Measurements from ENCODE around the gene PSD4. TPM values are rescaled to one million over a fixed set of nuclear protein-coding genes. Genes with fewer than 3 reads are reported as not detected.
"Not testable (repeated sequence)": the region's sequence is repeated elsewhere in the genome, so short reads cannot be mapped to it uniquely, and the experiment has no call there.

PSD4 gene
- total RNA-seq, 2 experiments from 2014 or later = 394 to 404 TPM

DNA sequence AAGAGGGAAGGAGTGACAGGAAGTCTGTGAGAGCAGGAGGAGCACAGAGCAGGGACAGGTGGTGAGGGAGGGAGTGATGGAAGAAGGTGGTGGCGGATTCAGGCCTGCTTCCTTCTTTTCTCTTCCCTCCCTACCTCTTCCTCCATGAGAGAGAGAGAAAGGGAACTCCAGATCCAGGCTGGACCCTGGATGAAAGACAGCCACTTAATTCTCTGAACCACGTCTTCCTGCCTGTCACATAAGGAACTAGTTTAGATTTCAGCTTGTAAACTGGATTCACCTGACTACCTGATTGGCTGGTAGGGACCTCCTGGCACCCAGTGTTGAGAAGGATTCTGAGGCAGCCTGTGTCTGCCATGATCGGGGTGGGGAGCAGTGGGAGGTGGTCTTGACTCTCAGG is 56.0 kb downstream of the PSD4 start:
- no peak overlapping the region for H3K4me3 Mint-ChIP-seq
- H3K4me1 Mint-ChIP-seq (ENCODE audit: low read depth) = peaks cover 43% of the 10 kb centered on the region
- CTCF ChIA-PET = interaction anchor here (0.6 to 3.2 kb wide), 6 partner anchors 10 to 150 kb away, joined by 3 to 20 read pairs (median 5); no protein-coding TSS in a partner anchor

DNA sequence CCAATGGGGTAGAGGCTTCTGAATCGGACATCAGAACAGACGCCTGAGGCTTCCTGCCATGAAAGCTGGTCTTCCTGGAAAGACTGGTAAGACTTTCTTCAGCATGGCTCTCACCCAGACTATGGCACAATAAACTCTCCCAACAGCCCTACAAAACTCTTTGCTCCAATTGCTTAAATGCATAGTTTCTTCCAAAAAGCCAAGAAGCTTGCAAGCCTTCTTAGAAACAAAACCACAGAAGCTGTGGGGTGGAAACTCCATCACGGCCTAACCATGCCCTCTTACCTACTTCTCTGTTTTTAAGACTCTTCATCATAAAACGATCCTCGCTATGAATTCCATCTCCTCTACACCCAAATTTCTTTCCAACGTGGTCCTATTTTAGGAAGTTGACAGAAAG is 56.8 kb downstream of the PSD4 start:
- Mint-ChIP-seq H3K36me3 (ENCODE audit: low read depth) (no peaks in the 10 kb centered on the region), H3K27ac (peak overlapping the region; percentile 28), H3K4me3 (no peak overlapping the region), H3K4me1 (ENCODE audit: low read depth) (peaks cover 45% of the 10 kb centered on the region), H3K27me3 (ENCODE audit: low read depth) (peaks cover 2% of the 10 kb centered on the region), H3K9me3 (ENCODE audit: insufficient read depth) (no peaks in the 10 kb centered on the region)
- CTCF ChIA-PET = interaction anchor here (0.6 to 3.2 kb wide), 10 partner anchors 10 to 160 kb away, joined by 3 to 20 read pairs (median 4); partner anchors contain the start of gene PSD4
- peak; percentile 18 for ATAC-seq
- POLR2A ChIA-PET = interaction anchor here (0.8 to 1.6 kb wide), 2 partner anchors 15 to 24 kb away, joined by 3 to 5 read pairs; no protein-coding TSS in a partner anchor
- DNase-seq = peak; percentile 36

More for the DNA sequence above, 56.0 kb downstream of the PSD4 start:
- H3K27ac Mint-ChIP-seq = no peak overlapping the region
- H3K36me3 Mint-ChIP-seq (ENCODE audit: low read depth) = no peaks in the 10 kb centered on the region
- POLR2A ChIA-PET = interaction anchor here (1.6 kb wide), 1 partner anchor 24 kb away, joined by 5 read pairs; no protein-coding TSS in a partner anchor
- no peaks in the 10 kb centered on the region for H3K9me3 Mint-ChIP-seq (ENCODE audit: insufficient read depth)
- DNase-seq (no peak), ATAC-seq (no peak)
- H3K27me3 Mint-ChIP-seq (ENCODE audit: low read depth) = peaks cover 2% of the 10 kb centered on the region

DNA sequence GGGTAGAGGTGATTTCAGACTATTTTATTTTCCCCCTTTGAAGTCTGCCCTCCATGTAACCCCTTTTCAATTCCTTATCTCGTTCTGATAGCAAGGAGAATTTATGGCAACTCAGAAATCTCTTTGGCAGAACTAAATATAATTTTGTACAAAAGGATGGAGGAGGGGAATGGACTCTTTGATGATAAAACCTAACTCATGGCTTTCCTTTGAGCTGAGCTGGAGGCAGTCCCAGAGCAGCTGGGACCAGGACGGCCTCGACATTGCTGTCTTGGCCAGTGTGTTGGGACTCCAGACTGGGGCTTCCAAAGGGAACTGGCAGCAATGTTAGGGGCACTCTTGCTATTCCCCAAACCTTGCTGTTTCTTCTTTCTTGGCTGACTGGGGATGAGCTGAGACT is 57.3 kb downstream of the PSD4 start:
- no peaks in the 10 kb centered on the region for H3K36me3 Mint-ChIP-seq (ENCODE audit: low read depth)
- ChIA-PET CTCF (interaction anchor here (0.7 to 3.2 kb wide), 8 partner anchors 9 to 159 kb away, joined by 3 to 20 read pairs (median 4); partner anchors contain the start of gene PSD4), POLR2A (interaction anchor here (1.6 kb wide), 1 partner anchor 25 kb away, joined by 5 read pairs; no protein-coding TSS in a partner anchor)
- H3K4me3 Mint-ChIP-seq = no peak overlapping the region
- ATAC-seq = no peak
- H3K27ac Mint-ChIP-seq = no peak overlapping the region
- peaks cover 45% of the 10 kb centered on the region for H3K4me1 Mint-ChIP-seq (ENCODE audit: low read depth)
- peaks cover 2% of the 10 kb centered on the region for H3K27me3 Mint-ChIP-seq (ENCODE audit: low read depth)
- DNase-seq = no peak
- H3K9me3 Mint-ChIP-seq (ENCODE audit: insufficient read depth) = no peaks in the 10 kb centered on the region

DNA sequence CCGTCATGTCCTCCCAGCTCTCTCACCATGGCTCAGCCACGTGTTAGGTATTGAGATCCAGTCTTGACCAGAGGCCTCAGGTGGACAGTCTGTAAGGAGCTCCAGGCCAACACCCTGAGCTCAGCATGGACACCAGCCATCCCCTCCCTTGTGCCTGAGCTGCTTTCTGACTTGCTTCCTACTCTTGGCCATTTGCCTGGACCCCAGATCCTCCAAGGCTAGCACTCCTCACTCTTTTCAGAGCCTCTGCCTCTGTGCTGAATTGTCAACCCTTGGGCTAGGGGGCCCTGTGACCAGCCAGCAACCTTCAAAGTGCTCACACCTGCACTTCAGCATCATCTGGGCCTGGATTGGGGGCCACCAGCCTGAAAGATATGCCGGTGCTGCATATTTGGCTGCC is 58.4 kb downstream of the PSD4 start:
- H3K27ac Mint-ChIP-seq = no peak overlapping the region

DNA sequence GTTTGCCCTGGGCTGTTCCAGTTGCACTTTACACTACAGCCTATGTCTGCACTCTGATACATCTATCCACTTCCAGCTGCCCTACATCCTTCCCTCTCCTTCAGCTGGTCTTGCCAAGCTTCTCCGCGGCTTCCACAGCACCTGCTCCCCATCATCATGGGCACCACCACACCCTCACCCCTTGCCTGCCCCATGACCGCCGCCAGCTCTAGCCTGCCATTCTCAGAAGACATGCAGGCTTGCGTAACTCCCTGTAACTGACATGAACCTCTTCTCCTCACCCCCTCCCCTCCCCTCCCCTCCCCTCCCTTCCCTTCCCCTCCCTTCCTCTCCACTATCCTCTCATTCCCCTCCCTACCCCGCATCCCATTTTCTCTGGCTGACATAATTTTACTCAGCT is 59.0 kb downstream of the PSD4 start:
- POLR2A ChIA-PET = interaction anchor here (0.8 kb wide), 1 partner anchor 38 kb away, joined by 3 read pairs; no protein-coding TSS in a partner anchor
- Mint-ChIP-seq H3K36me3 (ENCODE audit: low read depth) (no peaks in the 10 kb centered on the region), H3K9me3 (ENCODE audit: insufficient read depth) (no peaks in the 10 kb centered on the region), H3K4me3 (no peak overlapping the region), H3K27me3 (ENCODE audit: low read depth) (peaks cover 2% of the 10 kb centered on the region), H3K27ac (no peak overlapping the region), H3K4me1 (ENCODE audit: low read depth) (peaks cover 45% of the 10 kb centered on the region)
- DNase-seq (no peak), ATAC-seq (no peak)
- CTCF ChIA-PET = no interaction called here

More for the DNA sequence above, 58.4 kb downstream of the PSD4 start:
- ATAC-seq (no peak), DNase-seq (no peak)
- no peaks in the 10 kb centered on the region for H3K36me3 Mint-ChIP-seq (ENCODE audit: low read depth)
- no peak overlapping the region for H3K4me3 Mint-ChIP-seq
- H3K9me3 Mint-ChIP-seq (ENCODE audit: insufficient read depth) = no peaks in the 10 kb centered on the region
- ChIA-PET CTCF (interaction anchor here (1.6 kb wide), 1 partner anchor 158 kb away, joined by 6 read pairs; no protein-coding TSS in a partner anchor), POLR2A (no interaction called here)
- H3K4me1 Mint-ChIP-seq (ENCODE audit: low read depth) = peaks cover 51% of the 10 kb centered on the region
- H3K27me3 Mint-ChIP-seq (ENCODE audit: low read depth) = peaks cover 2% of the 10 kb centered on the region

DNA sequence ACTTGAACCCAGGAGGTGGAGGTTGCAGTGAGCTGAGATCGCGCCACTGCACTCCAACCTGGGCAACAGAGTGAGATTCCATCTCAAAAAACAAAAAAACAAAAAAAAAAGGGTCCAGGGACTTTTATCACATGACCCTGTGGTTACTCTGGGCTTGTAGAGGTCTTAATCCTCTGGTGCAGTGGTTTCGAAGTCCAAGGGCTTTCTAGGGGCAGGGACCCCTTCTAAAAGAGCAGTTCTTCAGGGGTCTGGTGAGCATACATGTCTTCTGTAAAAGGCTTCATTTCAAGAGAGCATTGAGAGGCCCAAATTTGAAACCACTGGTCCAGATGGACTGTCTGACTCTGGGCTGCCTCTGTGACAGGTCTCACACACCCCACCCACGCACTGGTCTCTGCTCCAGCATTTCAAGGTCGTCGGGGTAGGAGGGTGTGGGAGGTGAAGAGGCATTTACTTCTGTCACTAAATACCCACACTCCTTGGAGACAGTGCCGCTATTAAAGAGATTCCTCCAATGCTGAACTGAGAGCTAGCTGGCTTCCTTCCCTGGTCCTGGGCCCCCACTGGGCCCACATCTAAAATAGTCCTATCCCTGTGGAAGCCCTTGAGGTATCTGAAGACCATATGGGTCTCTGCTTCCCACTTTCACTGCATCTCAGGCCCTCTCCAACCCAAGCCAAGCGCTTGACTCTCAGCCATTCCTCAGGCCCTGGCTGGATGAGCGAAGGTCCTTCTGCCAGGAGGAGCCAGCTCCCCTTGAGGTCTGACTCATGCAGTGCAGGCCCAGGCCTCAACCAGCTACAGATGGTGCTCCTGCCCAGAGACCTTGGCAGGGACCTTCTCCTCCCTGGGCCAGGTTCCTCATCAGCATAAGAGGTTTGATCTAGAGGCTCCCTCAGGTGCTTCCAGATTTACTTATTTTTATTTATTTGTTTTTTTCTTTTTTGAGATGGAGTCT is 60.1 kb downstream of the PSD4 start:
- peaks cover 2% of the 10 kb centered on the region for H3K27me3 Mint-ChIP-seq (ENCODE audit: low read depth)
- H3K27ac Mint-ChIP-seq = no peak overlapping the region
- DNase-seq (no peak), ATAC-seq (no peak)
- no peak overlapping the region for H3K4me3 Mint-ChIP-seq
- no peaks in the 10 kb centered on the region for H3K36me3 Mint-ChIP-seq (ENCODE audit: low read depth)
- H3K4me1 Mint-ChIP-seq (ENCODE audit: low read depth) = peaks cover 33% of the 10 kb centered on the region
- no peaks in the 10 kb centered on the region for H3K9me3 Mint-ChIP-seq (ENCODE audit: insufficient read depth)
- ChIA-PET POLR2A (interaction anchor here (0.7 kb wide), 1 partner anchor 9 kb away, joined by 4 read pairs; no protein-coding TSS in a partner anchor), CTCF (interaction anchor here (0.7 to 2.2 kb wide), 3 partner anchors 11 to 29 kb away, joined by 3 to 11 read pairs (median 4); no protein-coding TSS in a partner anchor)

DNA sequence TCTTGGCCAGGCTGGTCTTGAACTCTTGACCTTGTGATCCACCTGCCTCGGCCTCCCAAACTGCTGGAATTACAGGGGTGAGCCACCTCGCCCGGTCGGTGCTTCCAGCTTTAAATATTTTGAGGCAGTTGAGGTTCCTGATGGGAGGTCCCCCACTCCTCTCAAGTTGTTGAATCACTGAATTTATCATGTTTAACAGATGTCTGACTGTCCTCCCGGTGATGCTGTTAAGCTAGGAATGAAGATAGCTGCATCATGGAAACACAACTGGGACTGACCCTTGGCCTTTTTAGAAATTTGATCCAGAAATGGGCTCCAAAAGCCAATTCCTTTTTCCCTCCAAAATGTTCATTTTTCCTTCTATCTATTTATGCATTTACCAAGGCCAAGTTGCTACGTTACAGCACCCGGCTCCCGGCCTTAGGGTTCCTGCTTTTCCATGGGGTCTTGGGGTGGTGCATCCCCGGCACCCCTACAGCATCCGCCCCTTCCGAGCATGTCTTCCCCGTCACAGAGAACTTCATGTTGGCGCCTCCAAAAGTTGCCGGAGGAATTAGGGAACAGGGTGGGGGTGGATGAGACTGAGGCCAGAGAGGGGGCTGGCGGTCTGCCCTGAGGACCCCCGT is 61.1 kb downstream of the PSD4 start:
- peak overlapping the region; percentile 76 for H3K4me3 Mint-ChIP-seq
- POLR2A ChIA-PET = no interaction called here
- peaks cover 27% of the 10 kb centered on the region for H3K4me1 Mint-ChIP-seq (ENCODE audit: low read depth)
- ATAC-seq (no peak), DNase-seq (no peak)
- peak overlapping the region; percentile 64 for H3K27ac Mint-ChIP-seq
- no peaks in the 10 kb centered on the region for H3K36me3 Mint-ChIP-seq (ENCODE audit: low read depth)
- H3K9me3 Mint-ChIP-seq (ENCODE audit: insufficient read depth) = no peaks in the 10 kb centered on the region
- H3K27me3 Mint-ChIP-seq (ENCODE audit: low read depth) = peaks cover 2% of the 10 kb centered on the region
- CTCF ChIA-PET = interaction anchor here (0.7 to 2.2 kb wide), 5 partner anchors 12 to 156 kb away, joined by 3 to 11 read pairs (median 4); no protein-coding TSS in a partner anchor

DNA sequence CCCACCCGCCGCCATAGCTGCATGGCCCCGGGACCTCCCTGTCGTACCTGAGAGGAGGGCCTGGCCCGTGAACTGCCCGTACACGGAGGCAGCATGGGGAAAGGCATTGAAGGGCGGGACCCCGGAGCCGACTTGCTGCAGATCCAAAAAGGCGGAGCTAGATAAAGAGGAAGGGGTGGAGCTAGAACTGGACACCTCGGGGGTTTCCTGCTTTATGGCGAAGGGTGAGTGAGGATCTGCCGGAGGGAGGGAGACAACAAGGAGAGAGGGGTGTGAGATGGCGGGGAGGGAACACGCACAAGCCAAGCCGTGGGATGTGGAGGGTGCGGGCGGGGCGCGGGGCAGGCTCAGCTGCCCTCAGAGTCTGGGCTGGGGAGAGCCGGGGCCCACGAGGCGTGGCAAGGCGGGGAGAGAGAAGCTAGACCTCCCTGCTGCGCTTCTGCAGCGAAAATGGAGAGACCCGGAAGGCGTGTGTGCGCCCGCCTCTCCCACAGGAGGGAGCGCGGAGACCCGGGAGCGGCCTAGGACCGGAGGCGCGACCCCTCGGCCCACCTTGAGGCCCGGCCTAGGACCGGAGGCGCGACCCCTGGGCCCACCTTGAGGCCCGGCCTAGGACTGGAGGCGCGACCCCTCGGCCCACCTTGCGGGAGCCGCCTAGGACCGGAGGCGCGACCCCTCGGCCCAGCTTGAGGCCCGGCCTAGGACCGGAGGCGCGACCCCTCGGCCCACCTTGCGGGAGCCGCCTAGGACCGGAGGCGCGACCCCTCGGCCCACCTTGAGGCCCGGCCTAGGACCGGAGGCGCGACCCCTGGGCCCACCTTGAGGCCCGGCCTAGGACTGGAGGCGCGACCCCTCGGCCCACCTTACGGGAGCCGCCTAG is 61.8 kb downstream of the PSD4 start:
- peak overlapping the region; percentile 87 for H3K27ac Mint-ChIP-seq
- H3K4me3 Mint-ChIP-seq = peak overlapping the region; percentile 76
- H3K27me3 Mint-ChIP-seq (ENCODE audit: low read depth); H3K9me3 Mint-ChIP-seq (ENCODE audit: insufficient read depth); H3K36me3 Mint-ChIP-seq (ENCODE audit: low read depth); POLR2A ChIA-PET: not testable (repeated sequence)
- peaks cover 25% of the 10 kb centered on the region for H3K4me1 Mint-ChIP-seq (ENCODE audit: low read depth)
- ATAC-seq (peak; percentile 88), DNase-seq (peak; percentile 65)
- CTCF ChIA-PET = interaction anchor here (0.6 to 2.2 kb wide), 4 partner anchors 14 to 155 kb away, joined by 3 to 11 read pairs (median 4); no protein-coding TSS in a partner anchor

DNA sequence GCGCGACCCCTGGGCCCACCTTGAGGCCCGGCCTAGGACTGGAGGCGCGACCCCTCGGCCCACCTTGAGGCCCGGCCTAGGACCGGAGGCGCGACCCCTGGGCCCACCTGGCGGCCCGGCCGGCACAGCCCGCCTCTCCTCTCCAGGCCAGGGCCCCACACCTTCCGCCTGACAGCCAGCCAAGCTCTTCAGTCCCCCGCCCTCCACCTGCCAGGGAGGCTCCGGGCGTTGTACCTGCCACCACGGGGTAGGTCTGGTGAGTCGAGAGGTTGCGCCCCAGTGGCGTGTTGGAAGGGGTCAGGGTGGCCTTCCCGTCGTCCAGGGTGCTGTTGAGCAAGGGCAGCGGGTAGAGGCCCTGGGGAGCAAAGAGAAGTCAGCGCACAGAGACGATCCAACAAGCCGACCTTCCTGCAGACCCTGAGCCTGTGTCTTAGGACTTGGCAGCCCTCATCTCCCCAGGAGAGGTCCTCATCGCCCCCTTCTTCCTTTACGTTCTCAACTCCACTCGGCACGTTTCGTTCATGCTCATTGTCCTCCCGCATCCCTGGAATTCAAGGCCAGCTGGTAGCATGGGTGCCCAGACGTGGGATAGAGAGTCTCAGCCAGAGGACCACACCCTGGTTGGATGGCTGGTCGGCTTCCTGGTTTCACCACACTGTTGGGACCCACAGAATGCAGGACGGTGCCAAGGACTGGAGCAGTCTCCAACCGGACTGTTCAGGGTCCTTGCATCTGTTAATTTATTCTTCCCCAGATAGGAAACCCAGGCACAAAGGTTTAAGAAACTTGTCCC is 62.8 kb downstream of the PSD4 start:
- no peak for ATAC-seq
- H3K36me3 Mint-ChIP-seq (ENCODE audit: low read depth) = no peaks in the 10 kb centered on the region
- H3K27me3 Mint-ChIP-seq (ENCODE audit: low read depth) = peaks cover 2% of the 10 kb centered on the region

DNA sequence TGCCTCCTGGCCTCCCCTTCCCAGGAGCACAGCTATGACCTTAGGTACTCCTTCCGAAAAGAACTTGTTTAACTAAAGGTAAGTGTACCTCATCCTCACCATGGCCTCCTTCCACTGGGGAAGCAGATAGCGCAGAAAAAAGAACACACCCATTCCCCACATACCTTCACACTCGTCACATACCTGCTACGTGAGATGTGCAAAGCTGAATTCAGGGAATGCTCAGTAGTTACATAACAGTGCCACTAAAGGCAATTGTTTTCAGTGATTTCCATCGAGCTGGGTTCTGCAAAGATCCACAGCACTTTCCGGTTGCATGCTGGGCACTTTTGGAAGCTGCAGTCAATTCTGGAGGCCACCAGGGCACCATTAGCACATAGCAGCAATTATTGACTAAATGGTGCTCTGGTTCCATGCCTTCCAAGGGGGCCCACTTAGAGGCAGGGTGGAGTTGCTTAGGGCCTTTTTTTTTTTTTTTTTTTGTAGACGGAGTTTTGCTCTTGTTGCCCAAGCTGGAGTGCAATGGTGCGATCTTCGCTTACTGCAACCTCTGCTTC is 63.9 kb downstream of the PSD4 start:
- POLR2A ChIA-PET = interaction anchor here (1.2 kb wide), 1 partner anchor 63 kb away, joined by 3 read pairs; no protein-coding TSS in a partner anchor
- peaks cover 21% of the 10 kb centered on the region for H3K4me1 Mint-ChIP-seq (ENCODE audit: low read depth)

More for the DNA sequence above, 62.8 kb downstream of the PSD4 start:
- H3K4me1 Mint-ChIP-seq (ENCODE audit: low read depth) = peaks cover 21% of the 10 kb centered on the region
- CTCF ChIA-PET = interaction anchor here (1.4 to 4.6 kb wide), 3 partner anchors 12 to 154 kb away, joined by 4 to 28 read pairs (median 4); no protein-coding TSS in a partner anchor
- POLR2A ChIA-PET = no interaction called here
- H3K4me3 Mint-ChIP-seq = peak overlapping the region; percentile 51
- DNase-seq = no peak
- H3K27ac Mint-ChIP-seq = no peak overlapping the region
- H3K9me3 Mint-ChIP-seq (ENCODE audit: insufficient read depth) = no peaks in the 10 kb centered on the region

More for the DNA sequence above, 63.9 kb downstream of the PSD4 start:
- CTCF ChIA-PET = interaction anchor here (0.8 to 4.6 kb wide), 6 partner anchors 10 to 153 kb away, joined by 3 to 28 read pairs (median 4); no protein-coding TSS in a partner anchor
- H3K27ac Mint-ChIP-seq = no peak overlapping the region
- H3K4me3 Mint-ChIP-seq = no peak overlapping the region
- ATAC-seq = no peak
- no peaks in the 10 kb centered on the region for H3K36me3 Mint-ChIP-seq (ENCODE audit: low read depth)
- no peak for DNase-seq
- H3K9me3 Mint-ChIP-seq (ENCODE audit: insufficient read depth) = no peaks in the 10 kb centered on the region
- no peaks in the 10 kb centered on the region for H3K27me3 Mint-ChIP-seq (ENCODE audit: low read depth)
